ENCODE results near the gene PTPN13. TPM values are rescaled to one million over a fixed set of nuclear protein-coding genes. Genes with fewer than 3 reads are reported as not detected.

The PTPN13 gene
- total and polyA plus RNA-seq, 2 experiments from 2014 or later, result 13.0 to 43.2 TPM

- no peak overlapping the region for H3K9ac ChIP-seq
- H3K4me3 ChIP-seq, result no peak overlapping the region
Observed at GRCh38 chr4:86778175-86778574, 184.1 kb downstream of the PTPN13 start.

GRCh38 chr4:86788826-86789225, 194.7 kb downstream of the PTPN13 start:
- H3K4me1 ChIP-seq (ENCODE audit: insufficient read depth), result no peaks in the 10 kb centered on the region
- no peak for DNase-seq
- no peak overlapping the region for H3K27ac ChIP-seq
- H2AFZ ChIP-seq, result no peak overlapping the region
- TF ChIP-seq EZH2 (IDR thresholded peaks at IDR 0.05; ENCODE audit: insufficient read depth, poor library complexity, severe bottlenecking), result no peak
- no peak for TF ChIP-seq EZH2phosphoT487 (IDR thresholded peaks at IDR 0.05; ENCODE audit: insufficient read depth, low read depth)
- WGBS, 2 experiments (ENCODE audit: low coverage in 1 of 2, low lambda C conversion rate in 2 of 2, missing lambda C conversion rate in 2 of 2), result 78 to 88% methylated on average over 2 of the region's 2 CpGs
- no peak overlapping the region for H3K9ac ChIP-seq
- no peaks in the 10 kb centered on the region for H3K9me3 ChIP-seq (ENCODE audit: low read depth)
- no peak overlapping the region for H3K4me2 ChIP-seq (ENCODE audit: unreplicated experiment)
- no peaks in the 10 kb centered on the region for H3F3A ChIP-seq (ENCODE audit: insufficient read depth)
- no peaks in the 10 kb centered on the region for H3K79me2 ChIP-seq (ENCODE audit: insufficient read depth)
- H3K4me3 ChIP-seq, result no peak overlapping the region
- H3K36me3 ChIP-seq (ENCODE audit: low read depth), result peaks cover 62% of the 10 kb centered on the region
- no peaks in the 10 kb centered on the region for H3K9me2 ChIP-seq (ENCODE audit: insufficient read depth)
- no peaks in the 10 kb centered on the region for H4K20me1 ChIP-seq (ENCODE audit: insufficient read depth)
- in situ Hi-C loops (cut with MboI), result no loop called here
- no peaks in the 10 kb centered on the region for H3K27me3 ChIP-seq (replicated peaks; ENCODE audit: insufficient read depth)

More at GRCh38 chr4:86778175-86778574, 184.1 kb downstream of the PTPN13 start:
- Histone ChIP-seq H3F3A (ENCODE audit: insufficient read depth) (no peaks in the 10 kb centered on the region), H3K36me3 (ENCODE audit: low read depth) (peaks cover 23% of the 10 kb centered on the region), H3K27me3 (replicated peaks; ENCODE audit: insufficient read depth) (no peaks in the 10 kb centered on the region), H2AFZ (no peak overlapping the region), H3K4me1 (ENCODE audit: insufficient read depth) (no peaks in the 10 kb centered on the region), H3K9me2 (ENCODE audit: insufficient read depth) (no peaks in the 10 kb centered on the region), H3K27ac (no peak overlapping the region), H4K20me1 (ENCODE audit: insufficient read depth) (no peaks in the 10 kb centered on the region), H3K4me2 (ENCODE audit: unreplicated experiment) (no peak overlapping the region), H3K79me2 (ENCODE audit: insufficient read depth) (no peaks in the 10 kb centered on the region), H3K9me3 (ENCODE audit: low read depth) (no peaks in the 10 kb centered on the region)
- TF ChIP-seq EZH2 (IDR thresholded peaks at IDR 0.05; ENCODE audit: insufficient read depth, poor library complexity, severe bottlenecking) (no peak), EZH2phosphoT487 (IDR thresholded peaks at IDR 0.05; ENCODE audit: insufficient read depth, low read depth) (no peak)
- in situ Hi-C loops (cut with MboI), result no loop called here
- WGBS, 2 experiments (ENCODE audit: low coverage in 1 of 2, low lambda C conversion rate in 2 of 2, missing lambda C conversion rate in 2 of 2), result 95 to 98% methylated on average over 4 of the region's 4 CpGs
- no peak for DNase-seq

GRCh38 chr4:86791126-86791525, 197.0 kb downstream of the PTPN13 start:
- peaks cover 42% of the 10 kb centered on the region for H3K36me3 ChIP-seq (ENCODE audit: low read depth)
- no peak overlapping the region for H3K9ac ChIP-seq
- H3F3A ChIP-seq (ENCODE audit: insufficient read depth), result no peaks in the 10 kb centered on the region
- no peaks in the 10 kb centered on the region for H3K9me2 ChIP-seq (ENCODE audit: insufficient read depth)
- H3K27me3 ChIP-seq (replicated peaks; ENCODE audit: insufficient read depth), result no peaks in the 10 kb centered on the region
- TF ChIP-seq EZH2phosphoT487 (IDR thresholded peaks at IDR 0.05; ENCODE audit: insufficient read depth, low read depth) (no peak), EZH2 (IDR thresholded peaks at IDR 0.05; ENCODE audit: insufficient read depth, poor library complexity, severe bottlenecking) (no peak)
- no peak overlapping the region for H3K27ac ChIP-seq
- H3K4me3 ChIP-seq, result no peak overlapping the region
- H4K20me1 ChIP-seq (ENCODE audit: insufficient read depth), result no peaks in the 10 kb centered on the region
- H3K79me2 ChIP-seq (ENCODE audit: insufficient read depth), result no peaks in the 10 kb centered on the region
- 96% methylated on average over 8 of the region's 8 CpGs for WGBS, 2 experiments (ENCODE audit: low coverage in 1 of 2, low lambda C conversion rate in 2 of 2, missing lambda C conversion rate in 2 of 2)
- no peak overlapping the region for H2AFZ ChIP-seq
- H3K4me1 ChIP-seq (ENCODE audit: insufficient read depth), result no peaks in the 10 kb centered on the region
- H3K9me3 ChIP-seq (ENCODE audit: low read depth), result no peaks in the 10 kb centered on the region
- in situ Hi-C loops (cut with MboI), result no loop called here
- H3K4me2 ChIP-seq (ENCODE audit: unreplicated experiment), result no peak overlapping the region
- no peak for DNase-seq

- no peak overlapping the region for H3K27ac ChIP-seq
- no peaks in the 10 kb centered on the region for H3K4me1 ChIP-seq (ENCODE audit: insufficient read depth)
- TF ChIP-seq EZH2phosphoT487 (IDR thresholded peaks at IDR 0.05; ENCODE audit: insufficient read depth, low read depth) (no peak), EZH2 (IDR thresholded peaks at IDR 0.05; ENCODE audit: insufficient read depth, poor library complexity, severe bottlenecking) (no peak)
- no peak for DNase-seq
- H3K79me2 ChIP-seq (ENCODE audit: insufficient read depth), result no peaks in the 10 kb centered on the region
- H3K9me3 ChIP-seq (ENCODE audit: low read depth), result no peaks in the 10 kb centered on the region
- H3K4me3 ChIP-seq, result no peak overlapping the region
- H2AFZ ChIP-seq, result no peak overlapping the region
- in situ Hi-C loops (cut with MboI), result no loop called here
- peaks cover 64% of the 10 kb centered on the region for H3K36me3 ChIP-seq (ENCODE audit: low read depth)
- H3K4me2 ChIP-seq (ENCODE audit: unreplicated experiment), result no peak overlapping the region
- no peaks in the 10 kb centered on the region for H3K27me3 ChIP-seq (replicated peaks; ENCODE audit: insufficient read depth)
- WGBS, 2 experiments (ENCODE audit: low coverage in 1 of 2, low lambda C conversion rate in 2 of 2, missing lambda C conversion rate in 2 of 2), result 75% methylated on average over 3 of the region's 3 CpGs
- no peaks in the 10 kb centered on the region for H4K20me1 ChIP-seq (ENCODE audit: insufficient read depth)
- no peaks in the 10 kb centered on the region for H3K9me2 ChIP-seq (ENCODE audit: insufficient read depth)
- no peak overlapping the region for H3K9ac ChIP-seq
- H3F3A ChIP-seq (ENCODE audit: insufficient read depth), result 0 out of 2 replicates have a peak, but pooled peaks cover 5% of the 10 kb centered on the region
Observed at GRCh38 chr4:86809809-86810208, 215.7 kb downstream of the PTPN13 start.

GRCh38 chr4:86810847-86811246, 216.7 kb downstream of the PTPN13 start:
- Histone ChIP-seq H3K4me3 (no peak overlapping the region), H3K9me2 (ENCODE audit: insufficient read depth) (no peaks in the 10 kb centered on the region), H3K9me3 (ENCODE audit: low read depth) (no peaks in the 10 kb centered on the region), H4K20me1 (ENCODE audit: insufficient read depth) (no peaks in the 10 kb centered on the region), H3K4me1 (ENCODE audit: insufficient read depth) (no peaks in the 10 kb centered on the region), H2AFZ (no peak overlapping the region), H3K27ac (no peak overlapping the region), H3K27me3 (replicated peaks; ENCODE audit: insufficient read depth) (no peaks in the 10 kb centered on the region), H3F3A (ENCODE audit: insufficient read depth) (0 out of 2 replicates have a peak, but pooled peaks cover 5% of the 10 kb centered on the region), H3K79me2 (ENCODE audit: insufficient read depth) (no peaks in the 10 kb centered on the region), H3K36me3 (ENCODE audit: low read depth) (peaks cover 65% of the 10 kb centered on the region), H3K4me2 (ENCODE audit: unreplicated experiment) (no peak overlapping the region), H3K9ac (no peak overlapping the region)
- 99 to 100% methylated on average over 3 of the region's 3 CpGs for WGBS, 2 experiments (ENCODE audit: low coverage in 1 of 2, low lambda C conversion rate in 2 of 2, missing lambda C conversion rate in 2 of 2)
- no peak for DNase-seq
- in situ Hi-C loops (cut with MboI), result no loop called here
- TF ChIP-seq EZH2phosphoT487 (IDR thresholded peaks at IDR 0.05; ENCODE audit: insufficient read depth, low read depth) (no peak), EZH2 (IDR thresholded peaks at IDR 0.05; ENCODE audit: insufficient read depth, poor library complexity, severe bottlenecking) (no peak)

Data from GM23248 (cell line).